ENCODE results near the gene NDUFS2.

GRCh38 chr1:161176468-161177111 is 25.6 kb upstream of the NDUFS2 start:
- no peak for TF ChIP-seq CTCF (IDR thresholded peaks at IDR 0.05)
- no peak for TF ChIP-seq POLR2AphosphoS5 (IDR thresholded peaks at IDR 0.05)
